Type B pancreatic cell (in vitro differentiated cells): ENCODE results near the gene OGFR. TPM values are rescaled to one million over a fixed set of nuclear protein-coding genes. Genes with fewer than 3 reads are reported as not detected.

ENCODE experiments used
- DNase-seq: peaks from one replicate; pipeline ENCODE4 v3.0.0; 2021; ENCODE audit warnings: mixed read lengths; ENCODE audit not compliant: unreplicated experiment; ENCODE audit errors: extremely low spot score
- H3K27ac Mint-ChIP-seq: 2 replicates; pipeline ENCODE4 v1.8.0; 2021; ENCODE audit warnings: mild to moderate bottlenecking, mixed read lengths
- H3K27me3 Mint-ChIP-seq: 2 replicates; pipeline ENCODE4 v1.8.0; 2021; ENCODE audit warnings: mixed read lengths
- H3K36me3 Mint-ChIP-seq: 2 replicates; pipeline ENCODE4 v1.8.0; 2021; ENCODE audit warnings: mixed read lengths
- H3K4me1 Mint-ChIP-seq: one replicate; pipeline ENCODE4 v1.8.0; 2021; ENCODE audit warnings: mixed read lengths; ENCODE audit not compliant: unreplicated experiment
- H3K4me3 Mint-ChIP-seq: 2 replicates; pipeline ENCODE4 v1.8.0; 2021; ENCODE audit warnings: mild to moderate bottlenecking, mixed read lengths
- H3K9me3 Mint-ChIP-seq: 2 replicates; pipeline ENCODE4 v1.8.0; 2021; ENCODE audit warnings: mixed read lengths
- total RNA-seq: library from RNA; stranded (reverse); gene quantifications from 2 replicates; pipeline ENCODE4 v1.2.1, GENCODE V29; 2021; ENCODE audit warnings: low replicate concordance
- TF ChIP-seq, protein P1 (sequence below): fragments of 200-600 bp; sonication (generic); conservative IDR thresholded peaks from 2 replicates; pipeline ENCODE4 v1.5.0; 2021; ENCODE audit warnings: antibody characterized with exemption, mild to moderate bottlenecking

The OGFR gene
- total RNA-seq, 1 donor from 2014 or later = 42.8 TPM

DNA sequence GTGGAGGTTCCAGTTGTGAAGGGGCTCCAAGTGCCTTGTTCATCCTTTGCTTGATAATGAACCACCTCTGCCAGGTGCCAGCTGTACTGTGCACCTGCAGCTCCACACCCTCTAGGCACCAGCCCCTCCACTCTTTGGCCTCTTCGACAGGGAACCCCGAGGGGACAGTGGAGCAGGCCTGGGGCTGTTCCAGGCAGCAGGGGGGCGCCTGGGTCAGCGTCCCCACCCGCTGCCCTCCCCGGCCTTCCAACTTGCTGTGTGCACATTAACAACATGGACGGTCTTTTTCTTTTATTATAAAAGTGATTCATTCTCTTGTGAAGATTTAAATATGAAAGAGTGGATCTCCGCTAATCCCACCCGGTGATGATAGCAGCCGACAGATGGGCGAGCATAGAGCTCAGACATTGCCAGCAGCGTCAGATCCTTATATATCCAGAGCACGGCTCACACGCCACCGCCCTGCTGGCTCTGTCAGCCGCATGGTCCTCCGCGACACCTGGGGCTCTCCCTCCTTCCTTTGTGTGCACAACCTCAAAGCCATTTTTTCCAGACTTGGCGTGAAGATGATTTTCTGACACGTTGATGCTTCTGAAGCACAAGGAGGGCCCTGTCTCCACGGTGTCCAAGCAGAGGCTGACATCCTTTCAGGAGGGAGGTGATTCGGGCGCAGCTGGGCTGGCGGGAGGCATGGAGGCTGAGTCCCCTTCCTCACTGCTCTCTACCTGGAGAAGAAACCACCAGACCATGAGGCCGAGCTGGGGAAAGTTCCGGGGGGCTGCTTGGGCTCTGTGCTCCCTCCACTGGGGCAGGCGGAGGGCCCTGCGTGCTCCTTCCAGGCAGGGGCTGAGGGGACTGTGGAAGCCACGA is 30.6 kb upstream of the OGFR start:
- DNase-seq = no peak
- H3K4me3 Mint-ChIP-seq = no peak overlapping the region
- H3K9me3 Mint-ChIP-seq = no peaks in the 10 kb centered on the region
- no peaks in the 10 kb centered on the region for H3K27me3 Mint-ChIP-seq
- H3K36me3 Mint-ChIP-seq = no peaks in the 10 kb centered on the region
- H3K4me1 Mint-ChIP-seq = peaks cover 33% of the 10 kb centered on the region
- TF ChIP-seq, protein P1, sequence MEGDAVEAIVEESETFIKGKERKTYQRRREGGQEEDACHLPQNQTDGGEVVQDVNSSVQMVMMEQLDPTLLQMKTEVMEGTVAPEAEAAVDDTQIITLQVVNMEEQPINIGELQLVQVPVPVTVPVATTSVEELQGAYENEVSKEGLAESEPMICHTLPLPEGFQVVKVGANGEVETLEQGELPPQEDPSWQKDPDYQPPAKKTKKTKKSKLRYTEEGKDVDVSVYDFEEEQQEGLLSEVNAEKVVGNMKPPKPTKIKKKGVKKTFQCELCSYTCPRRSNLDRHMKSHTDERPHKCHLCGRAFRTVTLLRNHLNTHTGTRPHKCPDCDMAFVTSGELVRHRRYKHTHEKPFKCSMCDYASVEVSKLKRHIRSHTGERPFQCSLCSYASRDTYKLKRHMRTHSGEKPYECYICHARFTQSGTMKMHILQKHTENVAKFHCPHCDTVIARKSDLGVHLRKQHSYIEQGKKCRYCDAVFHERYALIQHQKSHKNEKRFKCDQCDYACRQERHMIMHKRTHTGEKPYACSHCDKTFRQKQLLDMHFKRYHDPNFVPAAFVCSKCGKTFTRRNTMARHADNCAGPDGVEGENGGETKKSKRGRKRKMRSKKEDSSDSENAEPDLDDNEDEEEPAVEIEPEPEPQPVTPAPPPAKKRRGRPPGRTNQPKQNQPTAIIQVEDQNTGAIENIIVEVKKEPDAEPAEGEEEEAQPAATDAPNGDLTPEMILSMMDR = no peak
- H3K27ac Mint-ChIP-seq = no peak overlapping the region

DNA sequence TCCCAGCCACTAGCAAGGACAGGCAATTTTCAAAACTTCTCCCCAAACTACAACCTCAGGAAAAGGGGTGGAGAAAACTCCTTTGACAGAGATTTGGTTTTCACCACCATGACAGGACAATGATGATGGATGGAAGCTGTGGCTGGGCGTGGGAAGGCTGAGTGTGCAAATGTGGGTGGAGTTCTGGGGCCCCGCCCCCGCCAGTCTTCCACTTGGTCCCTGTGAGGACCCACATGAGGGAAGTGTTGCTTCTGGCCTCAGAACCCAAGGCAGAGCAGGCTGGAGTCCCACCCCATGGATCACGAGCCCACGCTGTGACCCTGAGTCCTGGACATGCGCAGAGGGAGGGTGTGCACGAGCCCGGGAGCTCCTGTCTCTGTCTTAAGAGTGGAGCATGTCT is 29.9 kb upstream of the OGFR start:
- Mint-ChIP-seq H3K9me3 (no peaks in the 10 kb centered on the region), H3K36me3 (no peaks in the 10 kb centered on the region), H3K27ac (no peak overlapping the region), H3K4me1 (peaks cover 29% of the 10 kb centered on the region), H3K4me3 (no peak overlapping the region), H3K27me3 (no peaks in the 10 kb centered on the region)
- DNase-seq = no peak
- TF ChIP-seq, protein P1 = no peak

DNA sequence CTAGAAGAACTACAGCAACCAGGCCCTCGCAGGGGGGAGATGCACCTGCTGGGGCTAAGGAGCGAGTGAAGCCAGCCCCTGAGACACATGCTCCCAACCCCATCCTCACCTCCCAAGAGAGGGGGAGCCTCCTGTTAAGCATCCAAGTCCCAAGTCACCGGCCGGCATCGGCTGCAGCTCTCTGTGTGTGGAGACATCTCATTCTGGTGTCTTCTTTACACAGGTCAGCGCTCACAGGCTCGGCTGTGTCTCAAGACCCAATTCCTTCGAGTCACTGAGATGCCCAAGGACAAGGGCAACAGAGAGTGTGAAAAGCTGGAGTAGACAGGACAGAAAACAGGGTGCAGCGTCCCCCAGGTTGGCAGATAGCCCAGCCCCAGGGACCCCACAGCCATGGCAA is 29.4 kb upstream of the OGFR start:
- H3K9me3 Mint-ChIP-seq = no peaks in the 10 kb centered on the region
- DNase-seq = no peak
- H3K27me3 Mint-ChIP-seq = no peaks in the 10 kb centered on the region
- H3K4me1 Mint-ChIP-seq = peaks cover 29% of the 10 kb centered on the region
- H3K4me3 Mint-ChIP-seq = no peak overlapping the region
- TF ChIP-seq, protein P1 = no peak
- H3K27ac Mint-ChIP-seq = no peak overlapping the region
- H3K36me3 Mint-ChIP-seq = no peaks in the 10 kb centered on the region

DNA sequence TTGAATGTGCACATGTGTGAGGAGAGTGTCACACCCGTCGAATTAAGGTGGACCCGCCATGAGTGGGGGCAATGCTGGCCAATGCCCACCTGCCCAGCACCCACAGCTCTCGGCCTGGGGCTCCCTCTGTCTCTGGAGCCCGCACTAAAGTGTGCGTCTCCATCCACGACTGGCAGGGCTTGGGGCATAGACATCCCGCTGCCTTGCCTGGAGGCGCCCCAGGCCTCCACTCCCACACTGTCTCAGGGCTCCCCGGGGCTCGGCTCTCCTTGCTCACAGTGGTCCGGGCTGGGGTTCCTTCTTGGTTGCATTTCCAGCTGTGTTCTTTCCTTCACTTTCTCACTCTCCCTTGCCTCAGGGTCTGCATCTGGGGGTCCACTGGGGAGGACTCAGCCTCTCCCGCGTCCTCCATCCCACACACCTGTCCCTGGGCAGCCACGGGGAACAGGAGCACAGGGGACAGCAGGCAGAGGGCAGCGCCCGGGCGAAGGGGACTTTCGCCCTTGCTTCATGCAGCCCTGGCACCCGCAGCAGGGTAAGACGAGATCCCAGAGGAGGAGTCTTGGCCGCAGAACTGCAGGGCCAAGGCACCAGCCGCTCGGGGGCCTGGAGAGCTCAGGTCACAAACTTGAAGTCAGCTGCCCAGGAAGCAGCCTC is 28.5 kb upstream of the OGFR start:
- no peaks in the 10 kb centered on the region for H3K9me3 Mint-ChIP-seq
- H3K27ac Mint-ChIP-seq = no peak overlapping the region
- no peak overlapping the region for H3K4me3 Mint-ChIP-seq
- H3K4me1 Mint-ChIP-seq = peaks cover 29% of the 10 kb centered on the region
- no peak for DNase-seq
- H3K27me3 Mint-ChIP-seq = no peaks in the 10 kb centered on the region
- TF ChIP-seq, protein P1 = no peak
- H3K36me3 Mint-ChIP-seq = no peaks in the 10 kb centered on the region

DNA sequence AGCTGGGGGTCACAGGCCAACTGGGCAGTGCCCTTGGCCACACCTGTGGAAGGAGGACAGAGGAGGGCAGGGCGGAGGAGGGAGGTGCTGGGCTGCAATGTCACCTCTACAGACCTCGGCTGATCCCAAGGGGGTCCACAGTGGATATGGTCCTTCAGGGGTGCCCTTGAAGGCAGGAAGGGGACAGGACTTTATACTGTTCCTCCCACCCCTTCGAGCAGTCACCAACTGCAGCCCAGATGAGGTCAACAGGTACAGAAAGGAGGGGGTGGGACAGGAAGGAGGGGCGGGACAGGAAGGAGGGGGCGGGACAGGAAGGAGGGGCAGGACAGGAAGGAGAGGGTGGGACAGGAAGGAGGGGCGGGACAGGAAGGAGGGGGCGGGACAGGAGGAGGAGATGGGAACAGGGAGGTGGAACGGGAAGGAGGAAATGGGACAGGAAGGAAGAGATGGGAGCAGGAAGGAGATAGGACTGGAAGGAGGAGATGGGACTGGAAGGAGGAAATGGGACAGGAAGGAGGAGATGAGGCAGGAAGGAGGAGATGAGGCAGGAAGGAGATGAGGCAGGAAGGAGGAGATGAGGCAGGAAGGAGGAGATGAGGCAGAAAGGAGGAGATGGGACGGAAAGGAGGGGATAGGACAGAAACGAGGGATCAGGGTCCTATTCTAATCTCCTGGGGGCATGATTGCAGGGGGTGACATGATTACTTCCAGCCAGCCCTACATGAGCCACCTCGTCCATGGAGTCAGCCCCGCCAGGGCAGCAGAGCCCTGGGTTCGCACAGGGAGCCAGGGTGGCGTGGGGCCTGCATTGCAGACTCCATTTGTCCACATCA is 27.7 kb upstream of the OGFR start:
- H3K27ac Mint-ChIP-seq = no peak overlapping the region
- no peaks in the 10 kb centered on the region for H3K36me3 Mint-ChIP-seq
- no peaks in the 10 kb centered on the region for H3K9me3 Mint-ChIP-seq
- no peak overlapping the region for H3K4me3 Mint-ChIP-seq
- DNase-seq = no peak
- no peaks in the 10 kb centered on the region for H3K27me3 Mint-ChIP-seq
- TF ChIP-seq, protein P1 = no peak
- H3K4me1 Mint-ChIP-seq = peaks cover 29% of the 10 kb centered on the region
